Measurements from ENCODE around the gene PCED1A. TPM values are rescaled to one million over a fixed set of nuclear protein-coding genes. Genes with fewer than 3 reads are reported as not detected.
A peak's percentile ranks its signal among the peaks of the same experiment; 100 is the strongest.
"Not testable (repeated sequence)": the region's sequence is repeated elsewhere in the genome, so short reads cannot be mapped to it uniquely, and the experiment has no call there.

PCED1A gene
- total RNA-seq, 1 experiment from 2014 or later, result 18.9 TPM

DNA sequence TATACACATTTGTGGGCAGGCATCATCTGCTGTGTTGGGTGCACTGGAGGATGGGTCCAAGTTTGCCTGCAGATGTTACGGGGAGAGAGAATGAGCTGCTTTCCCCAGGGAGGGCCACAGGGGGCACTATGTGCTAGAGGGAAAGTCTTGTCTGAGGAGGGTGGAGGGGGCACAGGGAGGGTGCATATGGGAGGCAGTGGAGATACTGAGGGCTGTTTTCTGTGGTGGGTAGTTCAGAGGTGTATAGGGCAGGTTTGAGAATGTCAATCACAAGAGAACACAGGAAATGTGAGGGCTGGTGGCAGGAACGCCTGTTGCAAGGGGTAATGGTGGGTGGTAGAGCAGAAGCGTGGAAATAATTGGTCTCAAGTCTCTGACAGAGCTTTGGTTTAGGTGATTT lies 25.2 kb upstream of the PCED1A start:
- DNase-seq (ENCODE audit: low read depth), result no peak

- no peak for DNase-seq (ENCODE audit: low read depth)
These were observed 24.6 kb upstream of the PCED1A start for GRCh38 chr20:2865101-2865500.

- DNase-seq (ENCODE audit: low read depth), result no peak
These were observed 24.2 kb upstream of the PCED1A start for GRCh38 chr20:2864626-2865025.

DNA sequence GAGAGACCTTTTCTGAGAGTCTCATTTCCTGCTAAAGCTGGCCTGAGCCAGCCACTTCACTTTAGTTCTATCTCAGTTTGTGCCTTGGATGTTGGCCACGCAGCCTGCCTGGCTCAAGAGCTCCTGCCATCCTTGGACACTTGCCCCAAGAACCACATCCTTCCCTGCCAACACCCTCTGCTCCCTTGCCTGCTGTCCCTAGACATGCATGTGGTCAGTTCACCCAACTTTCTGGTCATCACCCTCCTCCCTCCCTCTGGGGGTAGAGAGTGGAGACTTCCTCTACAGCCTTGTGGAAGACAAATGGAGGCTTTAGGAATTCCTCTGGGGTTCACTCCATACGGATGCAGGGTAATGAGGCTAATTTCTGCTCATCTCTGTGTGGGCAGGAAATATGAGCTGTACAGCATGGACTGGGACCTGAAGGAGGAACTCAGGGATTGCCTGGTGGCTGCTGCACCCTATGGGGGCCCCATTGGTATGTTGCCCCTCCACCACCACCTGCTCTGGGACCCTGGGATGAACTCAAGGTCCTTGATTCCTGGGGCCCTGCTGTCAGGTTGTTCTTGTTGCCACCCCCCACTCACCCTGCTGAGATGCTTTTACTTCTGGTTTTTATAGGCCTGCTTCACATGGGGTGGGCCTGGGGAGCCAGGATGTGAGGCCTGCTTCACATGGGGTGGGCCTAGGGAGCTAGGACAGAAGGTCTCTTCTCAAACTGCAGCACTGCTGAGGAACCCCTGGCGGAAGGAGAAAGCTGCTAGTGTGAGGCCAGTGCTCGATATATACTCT lies 19.1 kb upstream of the PCED1A start:
- peak; percentile 97 for DNase-seq (ENCODE audit: low read depth)

- no peak for DNase-seq (ENCODE audit: low read depth)
These were observed 18.1 kb upstream of the PCED1A start for GRCh38 chr20:2858591-2858990.

DNA sequence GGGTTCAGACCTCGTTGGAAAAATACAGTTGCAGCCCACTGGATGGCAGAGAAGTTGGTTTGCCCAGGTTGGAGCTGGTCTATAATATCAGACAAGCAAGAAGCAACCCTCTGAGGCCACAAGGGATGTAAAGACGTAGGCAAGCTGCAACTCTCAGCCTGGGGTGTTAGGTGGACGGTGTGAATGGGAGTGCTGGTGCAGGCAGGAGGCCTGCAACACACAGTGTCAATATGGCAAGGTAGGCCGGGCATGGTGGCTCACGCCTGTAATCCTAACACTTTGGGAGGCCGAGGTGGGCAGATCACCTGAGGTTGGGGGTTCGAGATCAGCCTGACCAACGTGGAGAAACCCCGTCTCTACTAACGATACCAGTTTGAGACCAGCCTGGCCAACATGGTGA lies 10.6 kb upstream of the PCED1A start:
- DNase-seq (ENCODE audit: low read depth), result no peak

GRCh38 chr20:2849529-2849928 lies 9.1 kb upstream of the PCED1A start:
- no peak for DNase-seq (ENCODE audit: low read depth)

DNA sequence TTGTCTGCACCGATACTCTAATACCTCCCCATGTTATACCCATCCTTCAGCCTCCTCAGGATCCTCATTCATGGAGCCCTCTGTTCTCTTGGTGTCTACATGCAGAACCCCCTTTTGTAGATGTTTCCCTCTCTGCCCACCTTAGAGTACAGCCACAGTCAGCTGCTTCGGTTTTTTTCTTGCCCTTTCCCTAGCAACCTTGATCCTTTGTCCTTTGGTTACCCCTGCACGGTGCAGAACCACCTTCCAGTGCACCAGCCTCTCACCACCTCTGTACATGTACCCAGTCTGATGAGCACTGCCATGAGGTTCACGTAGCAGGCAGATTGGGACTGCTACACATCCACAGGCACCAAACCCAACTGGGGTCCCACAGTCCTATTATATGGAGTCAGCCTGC lies 7.3 kb upstream of the PCED1A start:
- no peak for DNase-seq (ENCODE audit: low read depth)

- no peak for DNase-seq (ENCODE audit: low read depth)
These were observed 6.2 kb upstream of the PCED1A start for GRCh38 chr20:2846698-2847097.

GRCh38 chr20:2845607-2846006 lies 5.2 kb upstream of the PCED1A start:
- no peak for DNase-seq (ENCODE audit: low read depth)

DNA sequence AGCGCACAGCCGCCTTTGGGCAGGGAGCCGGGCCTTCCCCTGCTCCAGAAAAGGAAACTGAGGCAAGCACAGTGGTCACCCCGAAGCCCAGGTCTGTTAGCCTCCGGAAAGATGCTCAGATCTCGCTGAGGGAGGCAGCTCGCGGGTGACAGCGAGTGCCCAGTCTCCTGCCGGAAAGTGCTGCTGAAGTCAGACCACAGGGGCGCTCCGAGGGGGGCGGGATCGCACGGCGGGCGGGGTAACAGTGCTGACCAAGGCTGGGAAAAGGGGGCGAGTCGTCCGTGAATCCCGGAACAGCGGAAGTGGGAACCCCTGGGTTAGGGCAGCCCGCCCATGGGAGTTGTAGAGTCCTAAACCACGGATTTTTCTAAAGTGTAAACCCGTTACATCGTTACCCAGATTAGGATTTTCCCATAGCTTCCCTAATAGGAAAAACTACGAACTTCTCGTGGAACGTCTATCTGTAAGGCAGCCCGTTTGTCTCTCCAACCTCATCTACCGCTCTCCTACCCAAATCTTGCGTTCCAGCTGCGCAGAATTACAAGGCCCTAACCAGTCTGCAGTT lies 594 bp upstream of the PCED1A start:
- peak; percentile 80 for DNase-seq (ENCODE audit: low read depth)

DNA sequence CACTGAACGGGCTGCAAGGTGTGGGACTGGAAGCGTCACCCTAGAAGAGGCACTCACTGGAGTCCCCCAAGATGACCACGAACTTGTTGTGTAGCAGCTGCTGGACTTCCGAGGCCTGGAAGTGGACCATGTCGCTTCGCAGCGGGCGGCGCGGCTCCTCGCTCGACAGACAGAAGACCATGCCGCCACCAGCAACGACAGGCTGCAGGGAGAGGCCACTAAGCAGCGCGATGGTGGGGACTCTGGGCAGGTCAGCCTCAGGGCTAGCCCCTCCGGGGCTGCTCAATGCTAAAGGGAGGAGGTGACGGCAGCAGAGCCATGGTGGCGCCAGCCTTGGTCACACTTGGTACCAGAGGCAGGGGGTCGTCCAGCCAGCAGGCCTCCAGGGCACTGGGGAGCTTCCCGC lies 720 bp downstream of the PCED1A start:
- DNase-seq (ENCODE audit: low read depth), result no peak

- no peak for DNase-seq (ENCODE audit: low read depth)
These were observed 1.4 kb downstream of the PCED1A start for GRCh38 chr20:2838847-2839671.

DNA sequence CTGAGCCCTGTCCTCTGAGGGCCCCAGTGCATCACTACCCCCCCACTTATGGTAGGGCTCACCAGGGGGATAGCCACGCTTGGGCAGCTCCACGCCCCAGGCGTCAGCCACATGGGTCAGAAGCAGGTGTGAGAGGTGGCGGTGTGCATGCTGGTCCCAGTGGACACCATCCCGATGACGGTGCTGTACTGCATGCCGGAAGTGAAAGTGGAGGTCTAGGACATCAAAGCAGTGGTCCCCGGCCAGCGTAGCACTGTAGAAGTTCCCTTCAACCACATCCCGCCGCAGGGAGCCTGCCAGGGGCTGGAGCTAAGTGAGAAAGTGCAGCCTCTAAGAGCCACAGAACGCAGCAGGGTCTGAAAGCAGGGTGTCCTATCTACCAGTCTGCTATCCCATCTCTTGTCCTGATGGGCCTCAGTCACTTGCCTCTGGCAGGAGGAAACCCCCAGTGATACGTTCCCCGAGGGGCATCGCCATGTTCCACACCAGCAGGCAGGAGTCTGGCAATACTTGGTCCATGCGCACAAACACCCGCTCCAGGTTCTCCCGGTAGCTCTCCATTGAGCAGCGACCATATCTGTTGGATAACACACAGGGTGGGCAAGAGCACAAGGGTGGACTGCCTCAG lies 2.2 kb downstream of the PCED1A start:
- no peak for DNase-seq (ENCODE audit: low read depth)

GRCh38 chr20:2837221-2837960 lies 3.1 kb downstream of the PCED1A start:
- DNase-seq (ENCODE audit: low read depth), result no peak

- DNase-seq (ENCODE audit: low read depth), result no peak
These were observed 4.4 kb downstream of the PCED1A start for GRCh38 chr20:2836035-2836434.

DNA sequence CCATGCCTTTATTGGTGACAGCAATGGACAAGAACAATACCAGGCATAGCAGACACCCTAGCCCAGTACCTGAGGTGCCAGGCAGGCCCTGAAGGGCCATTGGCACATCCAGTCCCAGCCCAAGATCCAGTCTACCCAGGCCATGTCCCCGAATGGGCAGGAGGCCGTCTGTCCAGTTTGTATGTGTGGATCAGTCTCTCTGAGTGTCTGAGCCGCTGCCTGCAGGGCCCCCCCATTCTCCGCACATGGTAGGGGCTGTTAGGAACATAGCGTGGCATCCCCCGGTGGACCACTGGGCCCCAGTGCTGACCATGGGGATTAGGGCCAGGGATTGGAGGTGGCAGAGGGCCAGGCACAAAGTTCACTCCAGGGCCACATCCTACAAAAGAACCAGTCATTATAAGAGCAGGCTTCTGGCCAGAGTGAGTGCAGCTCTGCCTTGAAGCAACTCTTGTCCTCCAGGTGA lies 5.1 kb downstream of the PCED1A start:
- no peak for DNase-seq (ENCODE audit: low read depth)

- no peak for DNase-seq (ENCODE audit: low read depth)
These were observed 5.9 kb downstream of the PCED1A start for GRCh38 chr20:2834401-2835110.

DNA sequence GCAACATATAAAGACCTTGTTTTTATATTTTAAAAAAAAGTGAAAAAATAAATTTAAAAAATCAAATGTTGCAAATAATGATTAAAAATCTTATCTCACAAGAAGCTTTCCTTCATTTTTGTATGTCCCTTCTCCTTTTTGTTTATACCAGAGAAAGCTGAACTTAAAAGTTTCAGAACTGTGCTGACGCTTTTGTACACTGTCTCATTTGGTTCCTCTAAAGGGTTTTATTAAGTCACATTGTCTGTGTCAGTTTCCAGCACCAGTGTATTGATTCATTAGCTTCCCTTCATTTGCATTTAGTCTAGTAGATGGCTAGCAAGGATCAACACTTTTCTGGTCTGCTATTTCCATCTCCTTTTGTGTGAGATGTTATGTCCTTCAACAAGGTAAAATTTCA lies 6.7 kb downstream of the PCED1A start:
- no peak for DNase-seq (ENCODE audit: low read depth)

GRCh38 chr20:2831206-2831605 lies 9.2 kb downstream of the PCED1A start:
- DNase-seq (ENCODE audit: low read depth), result not testable (repeated sequence)

GRCh38 chr20:2829376-2829775 lies 11.1 kb downstream of the PCED1A start:
- no peak for DNase-seq (ENCODE audit: low read depth)

Data from RPMI7951 (cell line).